ENCODE data around the gene ZBTB16.

GRCh38 chr11:114130115-114130576, 70.6 kb downstream of the ZBTB16 start:
- TF ChIP-seq FOXK2 (IDR thresholded peaks at IDR 0.05): no peak
- no peak for TF ChIP-seq TARDBP (IDR thresholded peaks at IDR 0.05)
- no peak for TF ChIP-seq SP1 (IDR thresholded peaks at IDR 0.05)
- no peak for TF ChIP-seq ARNT (IDR thresholded peaks at IDR 0.05)
- TF ChIP-seq FOXM1 (IDR thresholded peaks at IDR 0.05; ENCODE audit: borderline replicate concordance): no peak
- TF ChIP-seq BHLHE40 (IDR thresholded peaks at IDR 0.05; ENCODE audit: borderline replicate concordance): no peak
- TF ChIP-seq PKNOX1 (IDR thresholded peaks at IDR 0.05): no peak
- TF ChIP-seq ELF4 (IDR thresholded peaks at IDR 0.05): no peak
- no peak for TF ChIP-seq SUZ12 (IDR thresholded peaks at IDR 0.05)

All from HEK293T (cell line).